Stimulated activated CD8-positive, alpha-beta memory T cell treated with anti-CD3 and anti-CD28 coated beads, Interleukin-7, amount 100 ng/mL, for 24 hours (primary cell): Measurements from ENCODE around the gene SIRT7.
A peak's percentile ranks its signal among the peaks of the same experiment; 100 is the strongest.

Experiments
- DNase-seq: peaks from one replicate; pipeline ENCODE4 v3.0.0-alpha.2; 2020; ENCODE audit warnings: low read depth

Gene SIRT7

DNA sequence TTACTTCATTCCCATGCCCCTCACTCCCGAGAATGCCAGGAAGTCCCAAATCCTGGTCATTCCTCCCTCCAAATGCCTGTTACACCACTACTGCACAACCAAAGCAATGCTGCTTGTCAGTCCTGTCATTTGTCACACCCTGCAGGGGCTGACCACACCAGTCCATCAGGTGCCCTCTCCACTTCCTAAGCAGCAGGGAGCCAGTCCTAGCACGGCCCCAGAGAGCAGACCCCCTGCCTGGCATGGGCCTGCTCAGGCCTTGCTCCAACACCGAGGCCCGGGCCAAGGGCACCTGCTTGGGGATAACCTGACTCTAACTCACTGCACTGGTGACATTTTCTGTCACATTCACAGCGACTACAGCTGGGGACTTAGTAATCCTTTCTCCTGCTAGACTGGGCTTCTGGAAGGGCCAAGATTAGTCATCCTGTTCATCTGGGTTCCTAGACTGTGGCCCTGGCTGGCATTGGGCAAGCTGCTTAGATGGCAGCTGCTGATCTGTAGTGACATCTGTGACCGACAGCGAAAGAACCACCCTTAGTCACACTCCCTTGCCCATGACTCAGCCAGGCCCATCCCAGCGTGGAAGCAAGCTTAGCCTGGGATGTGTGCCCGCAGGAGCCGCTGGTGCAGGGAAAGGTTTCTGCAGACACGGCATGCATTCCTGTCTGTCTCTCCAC lies 32.0 kb downstream of the SIRT7 start:
- DNase-seq: no peak

DNA sequence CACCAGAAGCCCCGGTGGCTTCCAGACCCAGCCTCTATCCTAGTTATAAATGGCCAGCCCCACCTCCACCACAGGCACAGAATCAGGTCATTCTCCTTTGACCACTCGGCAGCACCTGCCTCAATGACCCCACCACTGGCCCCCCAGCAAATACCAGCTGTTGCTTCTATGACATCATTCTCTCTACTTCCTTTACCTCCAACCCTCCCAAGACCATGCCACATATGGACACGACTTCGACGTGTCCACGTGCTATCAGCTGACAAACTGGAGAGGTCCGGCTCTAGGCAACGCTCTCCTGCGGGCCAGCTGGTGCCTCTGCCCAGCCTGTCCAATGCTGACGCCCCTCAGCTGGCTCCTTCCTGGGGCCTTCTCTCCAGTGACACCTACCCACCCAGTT lies 32.5 kb downstream of the SIRT7 start:
- no peak for DNase-seq

DNA sequence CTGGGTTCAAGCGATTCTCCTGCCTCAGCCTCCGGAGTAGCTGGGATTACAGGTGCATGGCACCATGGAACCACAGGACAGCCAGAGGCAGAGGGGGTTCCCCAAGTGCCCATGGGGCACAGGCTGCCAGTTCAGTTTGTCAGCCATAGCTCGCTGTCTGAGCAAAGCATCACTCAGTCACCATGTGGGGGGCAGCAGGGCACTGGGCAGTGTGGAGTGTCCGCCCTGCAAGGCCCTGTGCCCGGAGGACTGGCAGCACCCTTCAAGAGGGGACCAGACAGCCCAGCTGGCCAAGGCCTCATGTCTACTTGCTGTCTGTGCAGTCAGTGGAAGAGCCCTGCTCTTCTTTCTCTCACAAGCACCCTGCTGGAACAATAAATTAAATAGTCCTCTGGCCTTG lies 33.0 kb downstream of the SIRT7 start:
- DNase-seq: no peak

DNA sequence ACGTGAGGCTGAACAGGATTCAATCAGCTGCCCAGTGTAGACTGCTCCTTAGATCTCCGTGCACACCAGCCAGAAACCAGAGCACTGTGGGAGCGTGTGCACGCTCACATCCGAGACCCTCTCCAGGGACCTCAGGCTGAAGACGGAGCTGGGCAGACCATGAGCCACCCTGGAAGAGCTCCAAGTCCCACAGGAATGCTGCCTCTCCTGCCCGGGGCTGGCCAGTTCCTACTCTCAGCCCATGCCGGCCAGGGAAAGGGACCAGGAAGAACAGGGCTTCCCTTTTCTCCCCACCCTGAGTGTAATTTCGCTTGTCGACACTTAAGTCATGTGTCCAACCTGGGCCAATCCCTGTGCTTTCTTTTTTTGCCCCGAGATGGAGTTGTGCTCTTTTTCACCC lies 33.5 kb downstream of the SIRT7 start:
- DNase-seq: no peak

DNA sequence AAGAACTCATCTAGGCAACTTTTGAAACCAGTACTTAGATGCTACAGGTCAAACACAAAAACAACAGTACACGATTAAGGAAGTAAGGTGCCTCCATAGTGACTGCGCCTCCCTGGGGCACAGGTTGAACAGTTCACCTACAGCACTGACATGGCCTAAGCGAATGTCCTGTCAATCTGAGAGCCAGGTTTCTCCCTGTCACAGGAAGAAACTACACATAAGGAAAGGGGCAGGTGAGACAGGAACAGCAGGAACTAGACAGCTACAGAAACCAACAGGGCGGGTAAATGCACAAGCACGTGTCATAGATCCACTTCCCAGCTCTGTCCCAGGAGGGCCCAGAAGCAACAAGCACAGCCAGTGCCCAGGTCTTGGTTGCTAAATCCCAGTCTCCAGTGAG lies 38.9 kb downstream of the SIRT7 start:
- DNase-seq: no peak

DNA sequence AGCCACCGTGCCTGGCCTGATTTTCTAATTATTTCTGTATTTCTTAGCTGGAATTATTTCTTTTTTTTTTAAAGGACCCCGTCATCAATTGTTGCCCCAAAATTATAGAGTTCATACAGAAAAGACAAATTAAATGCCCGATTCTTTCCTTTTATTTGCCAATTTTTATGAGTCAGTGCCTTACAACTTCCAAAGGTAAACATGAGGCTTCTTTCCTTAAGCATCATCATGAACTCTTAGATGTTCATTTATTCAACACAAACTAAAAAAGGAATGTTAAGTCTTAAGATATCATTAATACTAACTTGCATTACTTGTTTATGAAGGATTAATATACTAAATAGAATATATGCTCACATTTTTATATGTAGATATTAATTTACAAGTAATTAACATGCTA lies 39.7 kb downstream of the SIRT7 start:
- no peak for DNase-seq

DNA sequence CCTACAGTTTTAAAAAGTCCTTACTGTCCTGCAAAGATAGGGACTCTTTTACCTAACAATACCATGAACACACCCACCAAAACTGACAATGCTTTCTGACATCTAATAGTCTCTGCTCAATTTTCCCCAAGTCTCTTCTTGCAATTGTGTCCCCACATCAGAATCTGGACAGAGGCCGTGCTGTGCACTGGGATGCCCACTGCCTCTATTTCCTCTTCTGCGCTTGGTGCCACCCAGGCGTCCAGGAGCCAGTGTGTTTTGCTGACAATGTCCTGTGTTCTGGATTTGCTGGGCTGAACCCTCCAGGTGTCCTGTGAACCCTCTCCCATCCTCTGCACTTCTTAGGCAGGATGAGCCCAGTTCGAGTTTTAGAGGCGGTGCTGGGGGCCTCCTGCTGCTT lies 40.4 kb downstream of the SIRT7 start:
- no peak for DNase-seq

DNA sequence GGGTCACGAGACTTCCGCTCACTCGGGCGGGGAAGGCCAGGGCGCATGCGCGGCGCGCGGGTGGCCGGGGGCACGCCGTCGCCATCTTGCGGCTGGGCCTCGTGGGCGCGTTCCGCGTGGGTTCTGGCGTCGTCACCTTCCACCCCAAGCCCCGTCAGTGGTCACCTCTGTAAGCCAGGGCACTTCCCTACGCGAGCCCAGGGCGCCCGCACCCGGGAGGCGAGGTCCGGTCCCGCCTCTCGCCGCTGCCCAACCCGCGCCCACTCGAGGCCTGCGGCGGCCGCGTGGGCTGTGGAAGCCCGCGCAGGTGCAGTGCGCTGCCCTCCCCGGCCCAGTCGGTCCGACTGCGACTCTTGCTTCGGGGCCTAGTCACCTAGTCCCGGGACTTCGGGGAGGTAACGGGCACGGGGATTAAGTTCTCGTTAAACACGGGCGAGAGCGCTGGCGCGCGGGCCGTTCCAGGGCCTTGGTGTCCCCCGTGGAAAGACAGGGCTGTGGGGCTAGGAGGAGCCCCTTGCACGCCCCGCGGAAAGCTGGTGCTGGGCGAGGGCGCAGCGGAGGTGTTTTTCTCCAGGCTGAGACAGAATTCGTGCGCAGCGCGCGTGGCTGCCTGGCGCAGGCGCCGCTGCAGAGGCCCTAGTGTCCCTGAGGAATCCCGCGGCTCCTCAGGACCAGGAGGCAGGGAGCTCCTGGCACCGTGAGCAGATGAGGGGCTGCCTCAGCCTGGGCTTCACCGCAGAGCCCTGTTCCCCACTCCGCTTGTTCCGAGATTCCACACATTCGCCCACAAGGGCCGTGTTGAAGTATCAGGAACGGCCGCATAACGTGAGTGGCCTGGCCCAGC lies 46.4 kb downstream of the SIRT7 start:
- DNase-seq: peak; percentile 93

DNA sequence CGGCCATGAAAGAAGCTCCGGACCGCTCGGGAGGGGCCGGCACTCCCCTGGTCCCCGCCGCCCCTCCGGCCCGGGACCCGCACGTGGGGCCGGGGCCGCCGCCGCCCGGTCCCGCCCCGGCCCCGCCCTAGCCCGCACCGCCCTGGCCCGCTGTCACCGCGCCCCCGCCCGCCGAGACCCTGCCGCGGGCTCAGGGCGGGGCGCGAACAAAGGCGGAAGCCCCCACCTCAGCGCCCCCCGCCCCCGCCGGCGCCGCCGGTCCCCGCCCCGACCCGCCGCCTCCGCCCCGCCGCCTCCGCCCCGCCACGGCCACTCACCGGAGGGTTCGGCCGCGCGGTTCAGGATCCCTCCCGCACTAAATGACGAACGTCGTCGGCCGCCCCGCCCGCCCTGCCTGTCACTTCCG lies 47.0 kb downstream of the SIRT7 start, which contains the start of gene ARHGDIA:
ARHGDIA (minus strand) TSS at position 357 of the 406 bp plus-strand sequence. CDS start 1,407 bp downstream, outside the sequence.
- DNase-seq: no peak

DNA sequence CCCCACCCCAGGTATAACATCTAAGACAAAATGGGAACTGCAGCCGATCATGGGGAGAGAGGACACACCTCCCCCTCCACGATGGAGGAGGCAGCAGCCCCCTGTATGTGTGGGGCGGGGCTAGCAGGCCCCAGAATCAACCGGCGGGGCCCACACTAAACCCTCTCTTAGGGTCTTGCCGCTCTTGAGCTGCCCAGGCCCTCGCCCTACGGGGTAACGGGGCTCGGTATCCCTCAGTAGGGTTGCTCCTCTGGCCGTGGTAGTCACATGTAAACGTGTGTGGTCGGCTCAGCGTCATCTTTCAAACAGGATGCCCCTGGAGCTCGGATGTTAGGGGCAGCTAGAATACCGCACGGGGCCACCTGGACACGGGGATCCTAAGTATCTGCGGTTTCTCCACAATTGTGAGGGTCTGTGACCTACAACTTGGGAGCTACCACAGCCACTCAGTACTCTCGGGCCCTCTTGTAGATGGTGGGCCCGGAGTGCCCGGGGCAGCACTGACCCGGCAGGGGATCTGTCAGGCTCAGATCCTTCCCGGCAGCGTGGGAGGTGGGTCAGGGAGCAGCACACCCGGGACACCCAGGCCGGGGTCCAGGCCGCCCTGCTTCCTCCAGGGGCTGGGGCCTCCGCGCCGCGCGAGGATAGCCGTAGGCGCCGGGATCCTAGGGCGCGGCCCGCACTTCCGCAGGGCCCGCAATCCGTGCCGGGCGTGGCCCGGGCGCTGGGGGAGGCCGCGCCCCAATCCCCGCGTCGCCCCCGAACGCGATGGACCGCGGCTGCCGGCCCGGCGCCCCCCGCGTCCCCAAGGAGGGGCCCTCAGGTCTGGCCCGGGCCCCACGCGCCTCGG lies 47.6 kb downstream of the SIRT7 start:
- DNase-seq: no peak

DNA sequence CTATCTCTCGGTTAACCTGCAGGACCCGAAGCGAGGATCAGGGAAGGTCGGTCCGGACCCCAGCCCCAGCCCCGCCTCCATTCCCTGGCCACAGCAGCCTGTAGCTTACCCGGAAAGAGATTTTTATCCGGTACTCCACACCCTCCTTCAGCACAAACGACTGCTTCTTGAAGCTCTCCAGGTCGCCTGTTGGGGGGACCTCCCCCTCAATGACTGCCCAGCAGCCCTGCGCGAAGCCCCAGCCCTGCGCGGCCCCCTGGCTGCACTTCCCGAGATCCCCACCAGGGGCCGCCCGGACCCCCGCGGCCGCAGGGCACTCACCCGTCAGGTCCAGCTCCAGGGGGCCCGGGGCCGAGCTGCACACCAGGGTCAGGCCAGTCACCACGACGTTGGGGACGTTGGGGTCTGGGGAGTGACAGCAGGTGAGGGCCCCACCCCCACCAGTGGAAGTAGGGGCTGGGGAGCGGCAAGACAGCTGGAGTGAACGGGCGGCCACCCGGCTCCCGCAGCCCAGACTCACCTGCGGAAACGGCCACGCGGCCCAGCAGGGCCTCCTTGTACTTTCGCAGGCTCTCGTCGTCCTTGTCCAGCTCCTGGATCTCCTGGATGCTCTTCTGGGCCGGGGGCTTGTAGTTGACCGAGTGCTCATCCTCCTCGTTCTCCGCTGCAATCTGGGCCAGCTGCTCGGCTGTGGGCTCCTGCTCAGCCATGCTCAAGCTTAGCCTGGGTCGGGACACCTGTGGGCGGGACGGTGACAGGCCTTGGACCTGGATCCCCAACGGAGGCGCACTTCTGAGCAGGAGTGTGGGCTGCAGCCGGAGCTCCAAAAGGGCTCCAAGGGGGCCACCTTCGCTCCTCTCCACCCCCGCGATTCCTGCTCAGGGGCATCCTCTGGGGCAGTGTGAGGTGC lies 48.5 kb downstream of the SIRT7 start:
- DNase-seq: no peak

DNA sequence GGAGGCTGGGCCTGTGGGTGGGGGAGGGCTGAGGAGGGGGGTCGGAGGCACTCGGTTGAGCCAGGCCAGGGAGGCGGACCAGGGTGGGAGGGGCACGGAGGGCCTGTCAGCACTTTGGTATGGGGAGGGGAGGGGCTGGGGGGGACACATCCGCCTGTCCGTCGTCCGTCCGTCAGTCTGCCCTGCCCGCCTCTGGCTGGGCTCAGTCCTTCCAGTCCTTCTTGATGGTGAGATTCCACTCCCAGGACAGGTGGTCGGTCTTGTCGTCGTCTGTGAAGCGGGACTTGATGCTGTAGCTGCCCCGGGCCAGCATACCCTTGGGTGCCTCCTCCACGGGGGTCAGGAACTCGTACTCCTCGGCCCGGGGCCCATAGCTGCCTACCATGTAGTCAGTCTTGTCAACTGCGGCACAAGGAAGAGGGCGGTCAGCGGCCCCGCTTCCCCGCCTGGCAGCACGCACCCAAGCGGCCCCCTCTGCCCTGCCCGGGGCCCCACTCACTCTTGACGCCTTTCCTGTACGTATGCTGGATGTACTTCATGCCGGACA lies 49.2 kb downstream of the SIRT7 start:
- no peak for DNase-seq

DNA sequence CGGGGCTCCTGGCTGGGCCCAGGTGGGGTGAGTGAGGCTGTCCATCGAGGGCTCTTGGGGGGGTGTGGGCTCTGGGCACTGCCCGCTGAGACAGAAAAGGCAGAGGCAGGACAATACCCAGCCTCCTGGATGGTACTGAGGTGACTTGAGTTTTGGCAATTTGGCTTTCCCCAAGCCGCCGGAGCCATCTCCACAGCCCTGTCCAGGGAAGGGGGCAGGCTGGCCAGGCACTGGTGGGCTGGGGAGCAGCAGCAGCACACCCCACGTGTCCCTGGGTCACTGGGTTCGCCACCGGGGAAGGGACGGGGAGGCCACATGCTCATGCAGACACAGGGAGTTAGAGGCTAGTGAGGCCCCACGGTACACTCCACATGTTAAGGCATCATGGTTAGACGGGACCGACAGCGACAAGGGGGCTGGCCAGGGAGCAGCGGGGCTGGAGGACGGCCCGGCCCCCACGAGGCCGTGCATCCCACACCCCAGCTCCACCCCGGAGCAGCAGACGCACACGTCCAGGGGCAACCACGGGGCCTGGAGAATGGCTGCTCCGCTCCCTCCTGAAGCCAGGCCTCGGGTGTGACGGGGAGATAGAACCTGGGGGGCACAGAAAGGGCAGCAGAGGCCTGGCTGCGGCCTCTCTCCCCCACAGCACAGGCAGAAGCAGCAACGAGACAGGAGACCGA lies 49.8 kb downstream of the SIRT7 start:
- no peak for DNase-seq

DNA sequence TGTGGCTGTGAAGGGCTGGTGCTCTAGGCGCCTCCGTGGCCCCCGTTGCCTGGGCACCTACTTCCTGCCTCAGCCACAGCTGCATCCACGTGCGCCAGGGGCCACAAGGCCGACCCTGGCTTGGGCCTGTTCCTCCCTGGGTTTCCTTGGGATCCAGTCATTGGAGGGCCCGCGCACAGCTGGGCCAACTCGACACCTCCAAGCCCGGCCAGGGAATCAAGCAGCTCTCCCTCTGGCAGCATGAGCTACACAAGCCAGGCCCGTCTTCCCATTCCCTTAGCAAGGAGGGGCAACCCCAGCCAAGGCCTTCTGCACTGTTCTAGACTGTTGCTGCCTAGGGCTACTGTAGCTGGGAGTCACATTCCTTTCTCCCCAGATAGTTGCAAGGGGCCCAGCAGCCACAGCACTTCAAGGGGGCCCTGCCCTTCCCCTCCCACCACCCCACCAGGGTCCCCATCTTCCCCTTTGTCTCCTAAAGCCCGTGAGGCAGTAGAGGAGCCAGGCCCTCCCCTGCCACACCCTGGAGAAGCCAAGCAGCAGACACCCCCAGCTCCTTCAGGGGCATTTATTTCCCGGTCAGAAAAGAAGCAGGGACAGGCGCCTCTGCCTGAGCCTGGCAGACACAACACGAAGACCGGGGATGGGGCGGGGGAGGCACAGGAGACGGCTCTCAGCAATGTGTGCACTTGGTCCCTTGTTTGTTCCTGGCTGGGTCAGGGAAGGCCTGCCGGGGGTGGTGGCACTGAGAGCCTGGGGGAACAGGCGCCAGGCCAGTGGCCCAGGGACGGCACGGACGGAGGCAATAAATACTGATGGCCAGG lies 50.6 kb downstream of the SIRT7 start:
- no peak for DNase-seq

DNA sequence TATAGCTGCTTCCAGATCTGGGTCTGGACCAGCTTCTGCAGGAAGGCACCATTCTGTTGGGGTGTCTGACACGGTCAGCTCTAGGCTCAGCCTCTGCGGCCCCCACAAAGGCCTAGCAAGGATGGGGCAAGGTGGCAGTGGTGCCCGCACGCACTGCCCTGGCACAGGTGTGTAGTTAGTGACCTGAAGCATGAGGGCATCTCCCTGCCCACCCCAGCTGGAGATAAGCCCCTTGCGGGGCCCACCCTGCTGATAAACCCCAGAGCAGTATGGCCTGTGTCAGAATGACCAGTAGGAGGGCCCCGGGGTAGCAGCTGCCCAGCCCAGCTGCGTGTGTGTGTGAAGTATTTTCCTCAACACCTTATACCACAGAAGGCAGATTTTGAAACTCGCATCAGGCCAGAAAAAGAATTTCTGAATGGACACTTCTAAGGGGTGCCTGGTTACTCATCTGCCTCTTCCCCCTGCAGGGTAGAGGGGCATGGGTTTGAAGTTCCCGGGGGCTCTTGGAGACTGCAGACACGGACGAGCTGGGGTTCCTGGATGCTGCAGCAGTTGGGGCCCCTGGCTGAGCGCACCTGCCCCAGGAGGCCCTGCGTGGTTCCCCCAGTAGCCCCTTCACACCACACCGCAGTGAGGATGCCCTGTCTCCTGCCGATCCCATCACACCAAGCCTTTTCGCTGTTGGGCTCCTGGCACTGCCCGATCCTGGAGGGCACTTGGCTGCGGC lies 51.4 kb downstream of the SIRT7 start:
- DNase-seq: no peak

DNA sequence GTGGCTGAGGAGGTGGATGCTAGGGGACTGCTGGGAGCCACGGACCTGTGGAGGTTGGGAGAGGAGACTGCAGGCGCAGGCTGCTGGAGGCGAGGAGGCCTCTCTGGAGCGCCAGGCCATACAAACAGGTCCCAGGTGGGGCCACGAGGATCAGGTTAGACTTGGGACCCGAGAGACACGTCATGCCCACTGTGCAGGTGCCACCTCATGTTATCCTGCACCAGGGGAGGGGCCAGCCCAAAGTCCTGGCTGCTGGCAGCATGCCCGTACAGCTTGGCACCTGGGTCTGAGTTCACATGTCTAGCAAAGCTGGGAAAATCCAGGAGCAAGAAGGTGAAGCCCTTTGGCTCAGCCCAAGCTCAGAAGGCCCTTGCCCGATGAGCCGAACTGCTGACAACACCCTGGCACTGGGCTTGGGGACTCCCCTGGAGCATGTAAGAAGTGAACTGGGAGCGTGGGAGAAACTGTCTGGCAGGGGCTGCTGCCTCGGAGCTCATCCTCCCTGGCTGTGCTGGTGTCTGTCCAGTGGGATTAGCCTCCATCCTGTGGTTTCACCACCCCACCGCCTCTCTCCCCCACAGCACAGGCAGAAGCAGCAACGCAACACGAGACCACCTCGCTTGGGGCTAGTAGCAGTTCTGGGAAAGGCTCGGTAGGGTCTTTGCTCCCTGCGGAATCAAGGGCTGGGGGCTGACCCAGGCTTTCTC lies 52.1 kb downstream of the SIRT7 start:
- DNase-seq: no peak

DNA sequence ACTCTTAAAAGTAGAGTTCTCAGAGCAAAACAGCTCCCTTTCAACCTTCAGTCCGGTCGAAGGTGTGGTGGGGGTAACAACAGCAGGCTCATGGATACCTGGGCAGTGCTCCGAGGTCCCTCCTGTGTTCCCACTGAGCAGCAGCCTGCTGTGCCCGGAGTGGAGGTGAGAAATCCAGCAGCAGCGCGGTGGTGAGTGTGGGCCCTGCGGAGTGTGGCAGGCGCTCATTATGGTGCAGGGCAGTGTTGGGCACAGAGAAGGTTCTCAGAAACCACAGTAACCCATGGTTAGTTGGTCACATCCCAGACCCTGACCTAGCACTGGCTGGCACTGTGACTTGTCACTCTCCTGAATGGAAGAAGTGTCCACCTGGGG lies 52.6 kb downstream of the SIRT7 start:
- no peak for DNase-seq
